Measurements from ENCODE around the gene LRCH3.

- TF ChIP-seq, protein P1, sequence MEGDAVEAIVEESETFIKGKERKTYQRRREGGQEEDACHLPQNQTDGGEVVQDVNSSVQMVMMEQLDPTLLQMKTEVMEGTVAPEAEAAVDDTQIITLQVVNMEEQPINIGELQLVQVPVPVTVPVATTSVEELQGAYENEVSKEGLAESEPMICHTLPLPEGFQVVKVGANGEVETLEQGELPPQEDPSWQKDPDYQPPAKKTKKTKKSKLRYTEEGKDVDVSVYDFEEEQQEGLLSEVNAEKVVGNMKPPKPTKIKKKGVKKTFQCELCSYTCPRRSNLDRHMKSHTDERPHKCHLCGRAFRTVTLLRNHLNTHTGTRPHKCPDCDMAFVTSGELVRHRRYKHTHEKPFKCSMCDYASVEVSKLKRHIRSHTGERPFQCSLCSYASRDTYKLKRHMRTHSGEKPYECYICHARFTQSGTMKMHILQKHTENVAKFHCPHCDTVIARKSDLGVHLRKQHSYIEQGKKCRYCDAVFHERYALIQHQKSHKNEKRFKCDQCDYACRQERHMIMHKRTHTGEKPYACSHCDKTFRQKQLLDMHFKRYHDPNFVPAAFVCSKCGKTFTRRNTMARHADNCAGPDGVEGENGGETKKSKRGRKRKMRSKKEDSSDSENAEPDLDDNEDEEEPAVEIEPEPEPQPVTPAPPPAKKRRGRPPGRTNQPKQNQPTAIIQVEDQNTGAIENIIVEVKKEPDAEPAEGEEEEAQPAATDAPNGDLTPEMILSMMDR (IDR thresholded peaks at IDR 0.05): no peak
- no peak for TF ChIP-seq POLR2A (IDR thresholded peaks at IDR 0.05)
Observed at GRCh38 chr3:197901626-197902025, 110.6 kb downstream of the LRCH3 start.

Data from vagina (tissue), 2 donors.